ENCODE measurements around the gene ABLIM2.

- no peak for TF ChIP-seq CTCF (IDR thresholded peaks at IDR 0.05; ENCODE audit: low read length)
- TF ChIP-seq EZH2 (optimal IDR thresholded peaks at IDR 0.05; ENCODE audit: low read depth, low read length), result no peak
Measured at GRCh38 chr4:7970361-7970946, 188.2 kb downstream of the ABLIM2 start.
